Measurements from ENCODE around the gene C1QTNF3.

Gene C1QTNF3

GRCh38 chr5:34007621-34008600, 35.1 kb downstream of the C1QTNF3 start, which contains the start of gene AMACR:
TSS of gene AMACR (minus strand) at chr5:34008050. CDS start at chr5:34008019, 31 bp downstream.
- Histone ChIP-seq H3K9ac (ENCODE audit: low read length) (peak within 1 kb of the TSS; percentile 95), H3K18ac (ENCODE audit: low read depth in 1 of 2, low read length in 2 of 2) (peak within 1 kb of the TSS; percentile 96 to 97), H4K8ac (ENCODE audit: low read length) (peak within 1 kb of the TSS; percentile 96), H2BK12ac (ENCODE audit: low read length in 2 of 2) (peak within 1 kb of the TSS in 1 of 2 experiments; percentile 10), H3K23ac (ENCODE audit: low read length in 2 of 2) (peak within 1 kb of the TSS in 1 of 2 experiments; percentile 34), H2AK5ac (ENCODE audit: low read length, severe bottlenecking) (no peak within 1 kb of the TSS), H3K27me3 (ENCODE audit: control insufficient read depth in 1 of 2, insufficient read depth in 1 of 2, low read length in 2 of 2) (no peaks in the 10 kb centered on the region), H3K4ac (ENCODE audit: low read depth in 1 of 2, low read length in 2 of 2) (peak within 1 kb of the TSS; percentile 77 to 87), H3K4me1 (ENCODE audit: control insufficient read depth, insufficient read depth, low read depth, low read length) (peaks cover 9% of the 10 kb centered on the region), H3K9me3 (ENCODE audit: control insufficient read depth, low read length) (no peaks in the 10 kb centered on the region), H2BK120ac (ENCODE audit: low read depth, low read length) (no peak within 1 kb of the TSS), H3K4me2 (ENCODE audit: low read length, poor library complexity, severe bottlenecking) (peak within 1 kb of the TSS; percentile 75), H3K27ac (ENCODE audit: low read length, poor library complexity, severe bottlenecking) (peak within 1 kb of the TSS; percentile 94), H2AFZ (ENCODE audit: low read depth, low read length) (peak within 1 kb of the TSS; percentile 91), H3K14ac (ENCODE audit: low read length in 2 of 2) (peak within 1 kb of the TSS in 1 of 2 experiments; percentile 93), H2BK15ac (ENCODE audit: low read depth, poor library complexity, severe bottlenecking) (peak within 1 kb of the TSS; percentile 95), H3K4me3 (ENCODE audit: insufficient read depth in 1 of 2, low read depth in 1 of 2, low read length in 2 of 2) (peak within 1 kb of the TSS; percentile 71 to 83), H3K36me3 (ENCODE audit: control insufficient read depth in 1 of 2, insufficient read depth in 2 of 2, low read depth in 1 of 2, low read length in 2 of 2) (peaks cover 3 to 28% of the 10 kb centered on the region in 2 experiments), H2BK5ac (ENCODE audit: low read depth, low read length, poor library complexity, severe bottlenecking) (peak within 1 kb of the TSS; percentile 83), H4K91ac (ENCODE audit: low read length) (peak within 1 kb of the TSS; percentile 83), H3K79me1 (replicated peaks; ENCODE audit: low read length, poor library complexity, severe bottlenecking) (peaks cover 4% of the 10 kb centered on the region)
- WGBS, result under 1% methylated on average over 66 of the region's 76 CpGs
- peak; percentile 90 for DNase-seq

- no peaks in the 10 kb centered on the region for H3K27me3 ChIP-seq (ENCODE audit: control insufficient read depth in 1 of 2, insufficient read depth in 1 of 2, low read length in 2 of 2)
- H4K8ac ChIP-seq (ENCODE audit: low read length), result peak overlapping the region; percentile 70
- peak overlapping the region; percentile 45 to 97 for H3K18ac ChIP-seq (ENCODE audit: low read depth in 1 of 2, low read length in 2 of 2)
- DNase-seq, result no peak
- WGBS, result 35% methylated on average over 7 of the region's 11 CpGs
- no peak overlapping the region for H2AK5ac ChIP-seq (ENCODE audit: low read length, severe bottlenecking)
- H3K27ac ChIP-seq (ENCODE audit: low read length, poor library complexity, severe bottlenecking), result peak overlapping the region; percentile 94
- H3K36me3 ChIP-seq (ENCODE audit: control insufficient read depth in 1 of 2, insufficient read depth in 2 of 2, low read depth in 1 of 2, low read length in 2 of 2), result peaks cover 9 to 35% of the 10 kb centered on the region in 2 experiments
- H3K4me1 ChIP-seq (ENCODE audit: control insufficient read depth, insufficient read depth, low read depth, low read length), result peaks cover 9% of the 10 kb centered on the region
- no peak overlapping the region for H2BK120ac ChIP-seq (ENCODE audit: low read depth, low read length)
- no peaks in the 10 kb centered on the region for H3K9me3 ChIP-seq (ENCODE audit: control insufficient read depth, low read length)
- peak overlapping the region in 1 of 2 experiments; percentile 18 for H3K23ac ChIP-seq (ENCODE audit: low read length in 2 of 2)
- no peak overlapping the region for H2BK15ac ChIP-seq (ENCODE audit: low read depth, poor library complexity, severe bottlenecking)
- H4K91ac ChIP-seq (ENCODE audit: low read length), result no peak overlapping the region
- H3K14ac ChIP-seq (ENCODE audit: low read length in 2 of 2), result peak overlapping the region in 1 of 2 experiments; percentile 93
- H3K9ac ChIP-seq (ENCODE audit: low read length), result peak overlapping the region; percentile 95
- H3K4me2 ChIP-seq (ENCODE audit: low read length, poor library complexity, severe bottlenecking), result peak overlapping the region; percentile 75
- H2BK5ac ChIP-seq (ENCODE audit: low read depth, low read length, poor library complexity, severe bottlenecking), result peak overlapping the region; percentile 83
- H3K79me1 ChIP-seq (replicated peaks; ENCODE audit: low read length, poor library complexity, severe bottlenecking), result peaks cover 10% of the 10 kb centered on the region
- peak overlapping the region in 1 of 2 experiments; percentile 87 for H3K4ac ChIP-seq (ENCODE audit: low read depth in 1 of 2, low read length in 2 of 2)
- no peak overlapping the region for H2BK12ac ChIP-seq (ENCODE audit: low read length in 2 of 2)
- H2AFZ ChIP-seq (ENCODE audit: low read depth, low read length), result peak overlapping the region; percentile 53
- peak overlapping the region; percentile 71 to 83 for H3K4me3 ChIP-seq (ENCODE audit: insufficient read depth in 1 of 2, low read depth in 1 of 2, low read length in 2 of 2)
Measured at GRCh38 chr5:34007201-34007620, 35.8 kb downstream of the C1QTNF3 start.

DNA sequence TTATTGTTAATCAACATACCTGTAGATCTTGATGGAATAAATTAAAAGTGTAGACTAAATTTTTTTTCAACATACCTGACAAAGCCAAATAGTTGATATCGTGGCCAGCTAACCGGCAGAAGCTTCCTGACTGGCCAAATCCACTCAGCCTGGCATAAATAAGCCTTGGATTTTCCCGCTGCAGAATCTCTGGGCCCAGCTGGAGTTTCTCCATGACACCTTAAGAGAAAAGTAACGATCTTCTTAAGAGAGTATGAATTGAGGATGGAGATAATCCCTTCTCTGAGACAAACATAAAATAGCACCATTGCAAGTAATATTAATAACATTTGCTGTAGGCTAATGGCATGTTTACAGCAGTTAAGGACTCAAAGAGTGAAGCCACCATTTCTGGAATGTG, 37.3 kb downstream of the C1QTNF3 start:
- WGBS, result 95% methylated on average over 3 of the region's 4 CpGs
- H3K9ac ChIP-seq (ENCODE audit: low read length), result peak overlapping the region; percentile 95
- H2BK15ac ChIP-seq (ENCODE audit: low read depth, poor library complexity, severe bottlenecking), result no peak overlapping the region
- no peak overlapping the region for H2BK12ac ChIP-seq (ENCODE audit: low read length in 2 of 2)
- peak overlapping the region in 1 of 2 experiments; percentile 83 for H3K4me3 ChIP-seq (ENCODE audit: insufficient read depth in 1 of 2, low read depth in 1 of 2, low read length in 2 of 2)
- H2AFZ ChIP-seq (ENCODE audit: low read depth, low read length), result no peak overlapping the region
- no peak overlapping the region for H4K91ac ChIP-seq (ENCODE audit: low read length)
- no peak overlapping the region for H3K23ac ChIP-seq (ENCODE audit: low read length in 2 of 2)
- H2BK5ac ChIP-seq (ENCODE audit: low read depth, low read length, poor library complexity, severe bottlenecking), result no peak overlapping the region
- no peaks in the 10 kb centered on the region for H3K27me3 ChIP-seq (ENCODE audit: control insufficient read depth in 1 of 2, insufficient read depth in 1 of 2, low read length in 2 of 2)
- no peaks in the 10 kb centered on the region for H3K9me3 ChIP-seq (ENCODE audit: control insufficient read depth, low read length)
- peaks cover 9 to 47% of the 10 kb centered on the region in 2 experiments for H3K36me3 ChIP-seq (ENCODE audit: control insufficient read depth in 1 of 2, insufficient read depth in 2 of 2, low read depth in 1 of 2, low read length in 2 of 2)
- H3K14ac ChIP-seq (ENCODE audit: low read length in 2 of 2), result no peak overlapping the region
- H3K27ac ChIP-seq (ENCODE audit: low read length, poor library complexity, severe bottlenecking), result no peak overlapping the region
- peaks cover 11% of the 10 kb centered on the region for H3K4me1 ChIP-seq (ENCODE audit: control insufficient read depth, insufficient read depth, low read depth, low read length)
- no peak overlapping the region for H3K18ac ChIP-seq (ENCODE audit: low read depth in 1 of 2, low read length in 2 of 2)
- peaks cover 10% of the 10 kb centered on the region for H3K79me1 ChIP-seq (replicated peaks; ENCODE audit: low read length, poor library complexity, severe bottlenecking)
- H3K4me2 ChIP-seq (ENCODE audit: low read length, poor library complexity, severe bottlenecking), result no peak overlapping the region
- no peak overlapping the region for H4K8ac ChIP-seq (ENCODE audit: low read length)
- no peak for DNase-seq
- peak overlapping the region; percentile 75 for H2AK5ac ChIP-seq (ENCODE audit: low read length, severe bottlenecking)
- no peak overlapping the region for H2BK120ac ChIP-seq (ENCODE audit: low read depth, low read length)
- no peak overlapping the region for H3K4ac ChIP-seq (ENCODE audit: low read depth in 1 of 2, low read length in 2 of 2)

GRCh38 chr5:34005211-34005610, 37.8 kb downstream of the C1QTNF3 start:
- Histone ChIP-seq H3K27me3 (ENCODE audit: control insufficient read depth in 1 of 2, insufficient read depth in 1 of 2, low read length in 2 of 2) (no peaks in the 10 kb centered on the region), H3K27ac (ENCODE audit: low read length, poor library complexity, severe bottlenecking) (peak overlapping the region; percentile 11)
- 94% methylated on average over 3 of the region's 4 CpGs for WGBS

More at GRCh38 chr5:34005211-34005610, 37.8 kb downstream of the C1QTNF3 start:
- Histone ChIP-seq H3K9me3 (ENCODE audit: control insufficient read depth, low read length) (no peaks in the 10 kb centered on the region), H3K14ac (ENCODE audit: low read length in 2 of 2) (no peak overlapping the region), H3K4me1 (ENCODE audit: control insufficient read depth, insufficient read depth, low read depth, low read length) (peaks cover 11% of the 10 kb centered on the region), H3K4me2 (ENCODE audit: low read length, poor library complexity, severe bottlenecking) (no peak overlapping the region), H2AFZ (ENCODE audit: low read depth, low read length) (no peak overlapping the region), H2BK5ac (ENCODE audit: low read depth, low read length, poor library complexity, severe bottlenecking) (no peak overlapping the region), H3K4me3 (ENCODE audit: insufficient read depth in 1 of 2, low read depth in 1 of 2, low read length in 2 of 2) (no peak overlapping the region), H2AK5ac (ENCODE audit: low read length, severe bottlenecking) (no peak overlapping the region), H2BK12ac (ENCODE audit: low read length in 2 of 2) (no peak overlapping the region), H2BK15ac (ENCODE audit: low read depth, poor library complexity, severe bottlenecking) (no peak overlapping the region), H3K18ac (ENCODE audit: low read depth in 1 of 2, low read length in 2 of 2) (no peak overlapping the region), H3K79me1 (replicated peaks; ENCODE audit: low read length, poor library complexity, severe bottlenecking) (peaks cover 10% of the 10 kb centered on the region), H4K91ac (ENCODE audit: low read length) (no peak overlapping the region), H2BK120ac (ENCODE audit: low read depth, low read length) (no peak overlapping the region), H3K36me3 (ENCODE audit: control insufficient read depth in 1 of 2, insufficient read depth in 2 of 2, low read depth in 1 of 2, low read length in 2 of 2) (peaks cover 9 to 50% of the 10 kb centered on the region in 2 experiments), H3K23ac (ENCODE audit: low read length in 2 of 2) (no peak overlapping the region), H3K4ac (ENCODE audit: low read depth in 1 of 2, low read length in 2 of 2) (no peak overlapping the region), H3K9ac (ENCODE audit: low read length) (no peak overlapping the region), H4K8ac (ENCODE audit: low read length) (no peak overlapping the region)
- no peak for DNase-seq

All from mesenchymal stem cell (in vitro differentiated cells and primary cell).